Amniotic epithelial cell (primary cell): ENCODE results near the gene GLCE.

ENCODE experiments used
- DNase-seq: peaks from one replicate; pipeline ENCODE4 v3.0.0-alpha.2; 2010; ENCODE audit warnings: low read depth

The GLCE gene

GRCh38 chr15:69320977-69321554, 160.6 kb downstream of the GLCE start:
- DNase-seq, result peak; percentile 63
